Endothelial cell of umbilical vein (primary cell): Measurements from ENCODE around the gene PRMT1. TPM values are rescaled to one million over a fixed set of nuclear protein-coding genes. Genes with fewer than 3 reads are reported as not detected.

ENCODE experiments used
- BruUV-seq: library from RNA; stranded (reverse); fragments of 400-500 nt; replicated peaks from 2 replicates; lab custom pipeline; 2021; lab: Mats Ljungman, UMichigan
- CTCF ChIA-PET: fragments of 300-600, 350-600 bp; sonication (Branson Sonifier 250); formaldehyde crosslinking; loops from one replicate; lab custom pipeline; 2021; ENCODE audit warnings: antibody characterized with exemption, inconsistent platforms; lab: Charles Lee
- POLR2A ChIA-PET: fragments of 300-600, 350-600 bp; sonication (Branson Sonifier 250); formaldehyde crosslinking; loops from one replicate; lab custom pipeline; 2021; ENCODE audit warnings: antibody characterized with exemption, inconsistent platforms; lab: Charles Lee
- DNase-seq: peaks from one replicate; pipeline ENCODE4 v3.0.0-alpha.2; 2011; ENCODE audit warnings: low read depth, low spot score
- FAIRE-seq: peaks from 2 replicates; lab custom pipeline; 2011; peaks lifted over from hg19 to GRCh38; lab: Jason Lieb, UNC
- H2AFZ ChIP-seq: 2 replicates; pipeline ENCODE4 v1.6.0; 2012; ENCODE audit warnings: low read depth, low read length, control low read depth, inconsistent platforms
- H3K27ac ChIP-seq: 2 replicates; pipeline ENCODE4 v1.5.1; 2011; ENCODE audit warnings: low read depth, mild to moderate bottlenecking, control low read depth, low read length, moderate library complexity; ENCODE audit not compliant: insufficient read depth
- H3K27me3 ChIP-seq, 2 experiments: 2 replicates each; pipeline versions ENCODE4 v1.6.0 to v1.6.1; 2011; ENCODE audit warnings: low read length in 2 of 2, mixed read lengths in 1 of 2; ENCODE audit not compliant: control insufficient read depth in 2 of 2, insufficient read depth in 2 of 2
- H3K36me3 ChIP-seq, 2 experiments: 2 replicates in 1 of 2; 3 replicates in 1 of 2; pipeline ENCODE4 v1.5.1; 2011; ENCODE audit warnings: low read length in 2 of 2, mild to moderate bottlenecking in 1 of 2, moderate library complexity in 1 of 2; ENCODE audit not compliant: control insufficient read depth in 2 of 2, insufficient read depth in 2 of 2; ENCODE audit errors: extremely low read depth in 1 of 2
- H3K4me1 ChIP-seq: 3 replicates; pipeline ENCODE4 v1.5.1; 2011; ENCODE audit warnings: mild to moderate bottlenecking, low read length; ENCODE audit not compliant: control insufficient read depth, insufficient read depth; ENCODE audit errors: extremely low read depth
- H3K4me2 ChIP-seq: 2 replicates; pipeline ENCODE4 v1.6.1; 2011; ENCODE audit warnings: low read length, control low read depth, mixed read lengths; ENCODE audit not compliant: insufficient read depth
- H3K4me3 ChIP-seq, 3 experiments: fragments of 200-600 bp in 1 of 3; sonication (generic), shearing (Covaris generic) in 1 of 3; replicated peaks in 1 of 3; 2 replicates each; pipeline ENCODE4 v1.5.1; 2011 to 2016; ENCODE audit warnings: control low read depth in 3 of 3, low read length in 3 of 3, mild to moderate bottlenecking in 2 of 3, inconsistent platforms in 1 of 3, low read depth in 1 of 3, moderate library complexity in 1 of 3; ENCODE audit not compliant: insufficient read depth in 1 of 3
- H3K79me2 ChIP-seq: 2 replicates; pipeline ENCODE4 v1.6.0; 2012; ENCODE audit warnings: low read length, inconsistent platforms; ENCODE audit not compliant: control insufficient read depth, insufficient read depth
- H3K9ac ChIP-seq: replicated peaks from 2 replicates; pipeline ENCODE3; 2011; ENCODE audit warnings: low read length, control low read depth; ENCODE audit not compliant: insufficient read depth; ENCODE audit errors: extremely low read depth
- H3K9me1 ChIP-seq: replicated peaks from 3 replicates; pipeline ENCODE4 v1.6.0; 2011; ENCODE audit warnings: mild to moderate bottlenecking, low read length; ENCODE audit not compliant: control insufficient read depth, insufficient read depth; ENCODE audit errors: extremely low read depth
- H3K9me3 ChIP-seq: replicated peaks from 2 replicates; pipeline ENCODE4 v1.5.1; 2012; ENCODE audit warnings: low read length, inconsistent platforms; ENCODE audit not compliant: control insufficient read depth, insufficient read depth
- H4K20me1 ChIP-seq: replicated peaks from 2 replicates; pipeline ENCODE3; 2011; ENCODE audit warnings: mild to moderate bottlenecking, low read length; ENCODE audit not compliant: control insufficient read depth, insufficient read depth; ENCODE audit errors: extremely low read depth
- CTCF ChIP-seq, 2 donors: IDR thresholded peaks; 1 replicate in 1 of 2; 2 replicates in 1 of 2; pipeline ENCODE4 v1.5.1; 2011; ENCODE audit warnings: low read length in 2 of 2, mild to moderate bottlenecking in 2 of 2, moderate library complexity in 2 of 2, control low read depth in 1 of 2, inconsistent platforms in 1 of 2, low read depth in 1 of 2; ENCODE audit not compliant: insufficient read depth in 1 of 2; ENCODE audit errors: extremely low read depth in 1 of 2
- EZH2 ChIP-seq: IDR thresholded peaks from 2 replicates; pipeline ENCODE4 v1.6.1; 2012; ENCODE audit warnings: borderline replicate concordance, low read depth, mild to moderate bottlenecking, moderate library complexity, low read length, inconsistent platforms; ENCODE audit not compliant: severe bottlenecking
- FOS ChIP-seq: IDR thresholded peaks from 2 replicates; pipeline ENCODE4 v1.6.1; 2011; ENCODE audit warnings: mild to moderate bottlenecking, low read length, moderate library complexity, borderline replicate concordance; ENCODE audit not compliant: insufficient read depth
- GATA2 ChIP-seq: IDR thresholded peaks from 2 replicates; pipeline ENCODE4 v1.7.0; 2011; ENCODE audit warnings: low read depth, mild to moderate bottlenecking, moderate library complexity, mixed read lengths, low read length; ENCODE audit not compliant: insufficient read length, insufficient read depth
- JUN ChIP-seq: IDR thresholded peaks from 2 replicates; pipeline ENCODE4 v1.6.1; 2011; ENCODE audit warnings: borderline replicate concordance, low read depth; ENCODE audit not compliant: insufficient read length, insufficient read depth
- MAX ChIP-seq: IDR thresholded peaks from 2 replicates; pipeline ENCODE4 v1.6.1; 2011; ENCODE audit not compliant: insufficient read depth, insufficient read length
- MYC ChIP-seq: IDR thresholded peaks from one replicate; pipeline ENCODE4 v1.6.1; 2011; ENCODE audit warnings: mild to moderate bottlenecking, low read depth, low read length
- POLR2A ChIP-seq: IDR thresholded peaks from 2 replicates; pipeline ENCODE4 v1.6.1; 2012; ENCODE audit warnings: low read depth, mild to moderate bottlenecking, control low read depth, low read length
- POLR2AphosphoS5 ChIP-seq: IDR thresholded peaks from 2 replicates; pipeline ENCODE4 v1.6.1; 2012; ENCODE audit warnings: low read depth, mild to moderate bottlenecking, control low read depth, low read length, moderate library complexity; ENCODE audit not compliant: insufficient read depth
- dilution Hi-C: fragments of 300-500 bp; cut with MboI; formaldehyde crosslinking; loops from one replicate; pipeline ENCODE4 v1.15.0; 2019; ENCODE audit warnings: low sequenced_read_pairs; ENCODE audit not compliant: extremely low pct_ligation_motif_present
- intact Hi-C: fragments of 100-400 bp; cut with micrococcal nuclease; formaldehyde crosslinking; loops from one replicate; pipeline ENCODE4 v1.10.0; 2022
- polyA plus RNA-seq, 4 experiments: library from polyadenylated mRNA; depleted of rRNA in 3 of 4; stranded (reverse) in 3 of 4; unstranded in 1 of 4; fragments of >200 nt; gene quantifications; 2 replicates each; pipeline versions ENCODE4 v1.2.1 to v1.2.3, GENCODE V29; 2011 to 2012; ENCODE audit warnings: missing spikeins in 1 of 4
- total RNA-seq: library from RNA; stranded (reverse); gene quantifications from 2 replicates; pipeline ENCODE4 v1.2.3, GENCODE V29; 2021

Gene PRMT1
- total and polyA plus RNA-seq, 2 donors (not counting 3 experiments of a cell fraction or from before 2014, with no cell fraction given) = 242 to 542 TPM

GRCh38 chr19:49667473-49667872 is 9.6 kb upstream of the PRMT1 start:
- Histone ChIP-seq H3K9me1 (no peaks in the 10 kb centered on the region), H3K79me2 (peaks cover 17% of the 10 kb centered on the region), H2AFZ (no peak overlapping the region), H3K4me2 (no peak overlapping the region), H3K27me3 (no peaks in the 10 kb centered on the region), H3K36me3 (peaks cover 0 to 9% of the 10 kb centered on the region in 2 experiments), H3K9me3 (no peaks in the 10 kb centered on the region), H3K4me1 (peaks cover 10% of the 10 kb centered on the region), H4K20me1 (no peaks in the 10 kb centered on the region), H3K9ac (no peak overlapping the region), H3K27ac (no peak overlapping the region), H3K4me3 (no peak overlapping the region)
- intact Hi-C loops (no loop called here), dilution Hi-C loops (no loop called here)
- POLR2A ChIA-PET = no interaction called here
- CTCF ChIA-PET = interaction anchor here (0.8 kb wide), 1 partner anchor 9 kb away, joined by 3 read pairs; no protein-coding TSS in a partner anchor
- no TSS peak for BruUV-seq
- FAIRE-seq = no peak
- TF ChIP-seq FOS = no peak
- no peak for TF ChIP-seq POLR2AphosphoS5
- no peak for TF ChIP-seq MAX
- no peak for TF ChIP-seq EZH2
- TF ChIP-seq CTCF (IDR thresholded peaks at IDR 0.05; ENCODE audit: extremely low read depth in 1 of 2, insufficient read depth in 1 of 2, low read depth in 1 of 2, low read length in 2 of 2) = no peak
- TF ChIP-seq GATA2 = no peak
- no peak for TF ChIP-seq JUN
- no peak for TF ChIP-seq MYC
- no peak for TF ChIP-seq POLR2A
- DNase-seq = no peak
